Measurements from ENCODE around the gene CEBPA. TPM values are rescaled to one million over a fixed set of nuclear protein-coding genes. Genes with fewer than 3 reads are reported as not detected.

Gene CEBPA
- polyA plus RNA-seq, result 1.5 to 6.4 TPM (median 3.6 TPM) in 3 replicates
- polyA plus RNA-seq (2011; ENCODE audit: low read depth), result 14.5 TPM
- polyA plus RNA-seq (2011; cell fraction: cytosol; rRNA removed), result 1.3 and 1.9 TPM in 2 replicates
- 2.4 and 3.3 TPM in 2 replicates for polyA plus RNA-seq (2011; cell fraction: nucleus; rRNA removed)
- 2.0 and 21.4 TPM in 2 replicates for polyA plus RNA-seq (2012; ENCODE audit: low replicate concordance)
- polyA minus RNA-seq, result 1.9 to 4.6 TPM (median 2.1 TPM) in 3 replicates
- polyA minus RNA-seq (2011; cell fraction: cytosol; rRNA and poly(A)+ RNA removed), result 1.7 TPM
- polyA minus RNA-seq (2011; cell fraction: nucleus; rRNA and poly(A)+ RNA removed), result 1.5 and 4.0 TPM in 2 replicates

DNA sequence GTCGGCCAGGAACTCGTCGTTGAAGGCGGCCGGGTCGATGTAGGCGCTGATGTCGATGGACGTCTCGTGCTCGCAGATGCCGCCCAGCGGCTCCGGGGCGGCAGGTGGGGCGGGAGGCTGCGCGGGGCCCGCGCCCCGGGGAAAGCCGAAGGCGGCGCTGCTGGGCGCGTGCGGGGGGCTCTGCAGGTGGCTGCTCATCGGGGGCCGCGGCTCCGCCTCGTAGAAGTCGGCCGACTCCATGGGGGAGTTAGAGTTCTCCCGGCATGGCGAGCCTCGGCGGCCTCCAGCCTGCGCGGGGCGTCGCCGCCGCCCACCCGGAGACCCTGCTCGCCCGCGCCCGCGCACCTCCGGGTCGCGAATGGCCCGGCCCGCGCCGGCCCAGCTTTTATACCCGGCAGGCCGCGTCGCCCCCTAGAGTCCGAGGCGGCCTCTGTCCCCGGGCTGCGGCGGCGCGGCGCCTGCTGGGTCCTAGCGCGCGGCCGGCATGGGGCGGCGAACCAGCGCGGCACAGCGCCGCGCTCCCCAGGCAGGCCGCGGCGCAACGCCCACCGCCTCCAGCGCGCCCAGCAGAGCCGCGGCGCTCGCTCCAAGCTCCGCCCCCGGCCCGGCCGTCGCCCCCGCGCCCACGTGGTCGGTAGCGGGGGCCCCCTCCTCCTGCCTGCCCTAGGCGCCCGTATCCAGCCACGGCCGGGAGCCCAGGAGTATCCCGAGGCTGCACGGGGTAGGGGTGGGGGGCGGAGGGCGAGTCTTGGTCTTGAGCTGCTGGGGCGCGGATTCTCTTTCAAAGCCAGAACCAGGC, at the start of gene CEBPA:
Gene CEBPA (minus strand): TSS at position 360 of the 799 bp plus-strand sequence. CDS start 120 bp downstream, at position 240.
- Histone ChIP-seq H3K27ac (ENCODE audit: control insufficient read depth, insufficient read depth, low read length) (peak within 1 kb of the TSS; percentile 36), H3K4me1 (ENCODE audit: control insufficient read depth, extremely low read depth, insufficient read depth, low read length) (peaks cover 43% of the 10 kb centered on the region), H3K79me2 (ENCODE audit: control insufficient read depth, insufficient read depth, low read length) (no peaks in the 10 kb centered on the region), H3K4me3 (ENCODE audit: control insufficient read depth in 2 of 3, extremely low read depth in 1 of 3, insufficient read depth in 2 of 3, low read depth in 1 of 3, low read length in 3 of 3) (peak within 1 kb of the TSS; percentile 58 to 77 (median 64)), H2AFZ (ENCODE audit: control insufficient read depth, low read length) (peak within 1 kb of the TSS; percentile 71), H3K4me2 (ENCODE audit: control insufficient read depth, extremely low read depth, insufficient read depth, low read depth, low read length) (peak within 1 kb of the TSS; percentile 77), H3K9me1 (ENCODE audit: control insufficient read depth, extremely low read depth, insufficient read depth, low read length) (no peaks in the 10 kb centered on the region), H3K27me3 (ENCODE audit: control insufficient read depth, extremely low read depth, insufficient read depth, low read length) (peaks cover 21% of the 10 kb centered on the region), H3K9ac (ENCODE audit: control insufficient read depth, extremely low read depth, insufficient read depth, low read length) (peak within 1 kb of the TSS; percentile 70), H4K20me1 (ENCODE audit: control insufficient read depth, extremely low read depth, insufficient read depth, low read length) (no peaks in the 10 kb centered on the region), H3K36me3 (ENCODE audit: control insufficient read depth in 2 of 2, extremely low read depth in 1 of 2, insufficient read depth in 2 of 2, low read length in 2 of 2) (no peaks in the 10 kb centered on the region), H3K9me3 (ENCODE audit: control insufficient read depth, low read depth, low read length) (no peaks in the 10 kb centered on the region)
- TF ChIP-seq, protein P1, sequence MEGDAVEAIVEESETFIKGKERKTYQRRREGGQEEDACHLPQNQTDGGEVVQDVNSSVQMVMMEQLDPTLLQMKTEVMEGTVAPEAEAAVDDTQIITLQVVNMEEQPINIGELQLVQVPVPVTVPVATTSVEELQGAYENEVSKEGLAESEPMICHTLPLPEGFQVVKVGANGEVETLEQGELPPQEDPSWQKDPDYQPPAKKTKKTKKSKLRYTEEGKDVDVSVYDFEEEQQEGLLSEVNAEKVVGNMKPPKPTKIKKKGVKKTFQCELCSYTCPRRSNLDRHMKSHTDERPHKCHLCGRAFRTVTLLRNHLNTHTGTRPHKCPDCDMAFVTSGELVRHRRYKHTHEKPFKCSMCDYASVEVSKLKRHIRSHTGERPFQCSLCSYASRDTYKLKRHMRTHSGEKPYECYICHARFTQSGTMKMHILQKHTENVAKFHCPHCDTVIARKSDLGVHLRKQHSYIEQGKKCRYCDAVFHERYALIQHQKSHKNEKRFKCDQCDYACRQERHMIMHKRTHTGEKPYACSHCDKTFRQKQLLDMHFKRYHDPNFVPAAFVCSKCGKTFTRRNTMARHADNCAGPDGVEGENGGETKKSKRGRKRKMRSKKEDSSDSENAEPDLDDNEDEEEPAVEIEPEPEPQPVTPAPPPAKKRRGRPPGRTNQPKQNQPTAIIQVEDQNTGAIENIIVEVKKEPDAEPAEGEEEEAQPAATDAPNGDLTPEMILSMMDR (optimal IDR thresholded peaks at IDR 0.05 in 1 of 3, IDR thresholded peaks at IDR 0.05 in 1 of 3, conservative IDR thresholded peaks at IDR 0.05 in 1 of 3; ENCODE audit: extremely low read depth in 1 of 3, insufficient read depth in 2 of 3, low read length in 3 of 3), result peak in 2 of 3 experiments; percentile 40 to 68
- TF ChIP-seq EZH2 (IDR thresholded peaks at IDR 0.05; ENCODE audit: low read length), result no peak
- FAIRE-seq (no peak), DNase-seq (ENCODE audit: low read depth, low spot score) (no peak)
- dilution Hi-C loops (cut with MboI; ENCODE audit: extremely low pct_ligation_motif_present, low sequenced_read_pairs), result no loop called here

DNA sequence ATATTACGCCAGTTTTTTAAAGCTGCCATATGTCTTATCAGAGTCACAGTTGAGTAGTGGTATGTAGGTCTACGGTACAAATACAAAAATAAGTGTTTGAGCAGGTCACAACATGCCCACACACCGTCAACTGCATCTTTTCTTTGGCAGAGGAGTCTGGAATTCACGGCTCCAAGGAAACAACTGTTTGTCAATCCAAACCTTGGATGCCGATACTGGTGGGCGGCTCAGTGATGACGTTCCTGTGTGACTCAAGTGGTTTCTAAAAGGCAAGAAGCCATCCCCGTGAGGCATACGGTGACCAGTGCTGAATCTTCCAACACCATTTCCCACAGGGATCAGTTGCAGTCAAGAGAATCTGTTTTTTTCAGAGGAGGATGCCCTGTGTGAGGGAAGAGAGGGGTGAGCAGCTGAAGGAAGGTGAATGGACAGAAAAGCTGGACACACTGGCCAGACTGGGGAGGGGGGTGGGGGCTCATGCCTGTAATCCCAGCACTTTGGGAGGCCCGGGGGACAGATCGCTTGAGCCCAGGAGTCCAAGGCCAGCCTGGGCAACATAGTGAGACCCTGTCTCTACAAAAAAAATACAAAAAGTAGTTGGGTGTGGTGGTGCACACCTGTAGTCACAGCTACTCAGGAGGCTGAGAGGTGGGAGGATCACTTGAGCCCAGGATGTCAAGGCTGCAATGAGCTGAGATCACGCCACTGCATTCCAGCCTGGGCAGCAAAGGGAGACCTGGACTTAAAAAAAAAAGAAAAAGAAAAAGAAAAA, 48.4 kb upstream of the CEBPA start:
- no peak overlapping the region for H2AFZ ChIP-seq (ENCODE audit: control insufficient read depth, low read length)
- no peaks in the 10 kb centered on the region for H3K9me1 ChIP-seq (ENCODE audit: control insufficient read depth, extremely low read depth, insufficient read depth, low read length)
- peak overlapping the region; percentile 49 for H3K4me2 ChIP-seq (ENCODE audit: control insufficient read depth, extremely low read depth, insufficient read depth, low read depth, low read length)
- dilution Hi-C loops (cut with MboI; ENCODE audit: extremely low pct_ligation_motif_present, low sequenced_read_pairs), result no loop called here
- H3K4me1 ChIP-seq (ENCODE audit: control insufficient read depth, extremely low read depth, insufficient read depth, low read length), result peaks cover 22% of the 10 kb centered on the region
- H3K36me3 ChIP-seq (ENCODE audit: control insufficient read depth in 2 of 2, extremely low read depth in 1 of 2, insufficient read depth in 2 of 2, low read length in 2 of 2), result no peaks in the 10 kb centered on the region
- H3K9me3 ChIP-seq (ENCODE audit: control insufficient read depth, low read depth, low read length), result no peaks in the 10 kb centered on the region
- peaks cover 4% of the 10 kb centered on the region for H3K27me3 ChIP-seq (ENCODE audit: control insufficient read depth, extremely low read depth, insufficient read depth, low read length)
- DNase-seq (ENCODE audit: low read depth, low spot score) (peak; percentile 91), FAIRE-seq (peak; percentile 97)
- H3K9ac ChIP-seq (ENCODE audit: control insufficient read depth, extremely low read depth, insufficient read depth, low read length), result peak overlapping the region; percentile 34
- H4K20me1 ChIP-seq (ENCODE audit: control insufficient read depth, extremely low read depth, insufficient read depth, low read length), result no peaks in the 10 kb centered on the region
- TF ChIP-seq, protein P1 (optimal IDR thresholded peaks at IDR 0.05 in 1 of 3, IDR thresholded peaks at IDR 0.05 in 1 of 3, conservative IDR thresholded peaks at IDR 0.05 in 1 of 3; ENCODE audit: extremely low read depth in 1 of 3, insufficient read depth in 2 of 3, low read length in 3 of 3), result no peak
- TF ChIP-seq EZH2 (IDR thresholded peaks at IDR 0.05; ENCODE audit: low read length), result no peak
- no peak overlapping the region for H3K4me3 ChIP-seq (ENCODE audit: control insufficient read depth in 2 of 3, extremely low read depth in 1 of 3, insufficient read depth in 2 of 3, low read depth in 1 of 3, low read length in 3 of 3)
- H3K79me2 ChIP-seq (ENCODE audit: control insufficient read depth, insufficient read depth, low read length), result no peaks in the 10 kb centered on the region
- peak overlapping the region; percentile 58 for H3K27ac ChIP-seq (ENCODE audit: control insufficient read depth, insufficient read depth, low read length)
